Fibroblast of lung (primary cell): ENCODE results near the gene OLA1. TPM values are rescaled to one million over a fixed set of nuclear protein-coding genes. Genes with fewer than 3 reads are reported as not detected.

Experiments used
- DNase-seq, 2 donors: peaks; one replicate each; pipeline versions ENCODE4 v3.0.0 to v3.0.0-alpha.2; 2010; ENCODE audit warnings: low read depth in 2 of 2
- H2AFZ ChIP-seq: 2 replicates; pipeline ENCODE4 v1.5.1; 2012; ENCODE audit warnings: low read length, control low read depth, inconsistent platforms
- H3K27ac ChIP-seq: 2 replicates; pipeline ENCODE4 v1.5.1; 2011; ENCODE audit warnings: low read length, control low read depth; ENCODE audit not compliant: insufficient read depth
- H3K27me3 ChIP-seq: 2 replicates; pipeline ENCODE4 v1.5.1; 2011; ENCODE audit warnings: mild to moderate bottlenecking, low read length; ENCODE audit not compliant: control insufficient read depth, insufficient read depth
- H3K36me3 ChIP-seq: 2 replicates; pipeline ENCODE4 v1.5.1; 2011; ENCODE audit warnings: low read length; ENCODE audit not compliant: control insufficient read depth, insufficient read depth
- H3K4me1 ChIP-seq: 2 replicates; pipeline ENCODE4 v1.5.1; 2011; ENCODE audit warnings: low read length; ENCODE audit not compliant: control insufficient read depth, insufficient read depth; ENCODE audit errors: extremely low read depth
- H3K4me2 ChIP-seq: 2 replicates; pipeline ENCODE4 v1.5.1; 2011; ENCODE audit warnings: low read length, control low read depth; ENCODE audit not compliant: insufficient read depth; ENCODE audit errors: extremely low read depth
- H3K4me3 ChIP-seq, 4 experiments: fragments of 200-600 bp in 1 of 4; sonication (generic) in 1 of 4; replicated peaks in 1 of 4; 2 replicates each; pipeline ENCODE4 v1.5.1; 2011 to 2016; ENCODE audit warnings: low read length in 4 of 4, low read depth in 3 of 4, mild to moderate bottlenecking in 3 of 4, control low read depth in 2 of 4, inconsistent platforms in 1 of 4, mixed read lengths in 1 of 4; ENCODE audit not compliant: insufficient read depth in 1 of 4; ENCODE audit errors: control extremely low read depth in 1 of 4
- H3K79me2 ChIP-seq: 2 replicates; pipeline ENCODE4 v1.5.1; 2012; ENCODE audit warnings: mild to moderate bottlenecking, low read length, inconsistent platforms; ENCODE audit not compliant: control insufficient read depth, insufficient read depth
- H3K9ac ChIP-seq: 2 replicates; pipeline ENCODE4 v1.5.1; 2011; ENCODE audit warnings: mild to moderate bottlenecking, low read length, control low read depth; ENCODE audit not compliant: insufficient read depth
- H3K9me3 ChIP-seq: 2 replicates; pipeline ENCODE4 v1.5.1; 2012; ENCODE audit warnings: low read depth, low read length; ENCODE audit not compliant: control insufficient read depth, insufficient read depth
- H4K20me1 ChIP-seq: 2 replicates; pipeline ENCODE4 v1.5.1; 2011; ENCODE audit warnings: low read length; ENCODE audit not compliant: control insufficient read depth, insufficient read depth; ENCODE audit errors: extremely low read depth
- EZH2 ChIP-seq: IDR thresholded peaks from 2 replicates; pipeline ENCODE4 v1.5.1; 2012; ENCODE audit warnings: low read length, control low read depth, mild to moderate bottlenecking; ENCODE audit errors: missing control alignments
- polyA plus RNA-seq, 2 donors: library from polyadenylated mRNA; depleted of rRNA in 1 of 2; stranded (reverse) in 1 of 2; unstranded in 1 of 2; fragments of >200 nt; gene quantifications; 2 replicates each; pipeline ENCODE4 v1.2.1, GENCODE V29; 2011 to 2012; ENCODE audit warnings: missing spikeins in 1 of 2
- total RNA-seq: library from RNA; depleted of rRNA; stranded (reverse); fragments of >200 nt; gene quantifications from 2 replicates; pipeline ENCODE4 v1.2.1, GENCODE V29; 2014
- TF ChIP-seq, protein P1 (sequence below), 2 donors: IDR thresholded peaks in 1 of 2; conservative IDR thresholded peaks in 1 of 2; 1 replicate in 1 of 2; 2 replicates in 1 of 2; pipeline ENCODE4 v1.5.1; 2011 to 2012; ENCODE audit warnings: low read length in 2 of 2, control low read depth in 1 of 2, inconsistent platforms in 1 of 2, low read depth in 1 of 2, mild to moderate bottlenecking in 1 of 2

Gene OLA1
- total and polyA plus RNA-seq, 2 donors (not counting 1 experiment from before 2014, with no cell fraction given), result 74.3 to 91.4 TPM

DNA sequence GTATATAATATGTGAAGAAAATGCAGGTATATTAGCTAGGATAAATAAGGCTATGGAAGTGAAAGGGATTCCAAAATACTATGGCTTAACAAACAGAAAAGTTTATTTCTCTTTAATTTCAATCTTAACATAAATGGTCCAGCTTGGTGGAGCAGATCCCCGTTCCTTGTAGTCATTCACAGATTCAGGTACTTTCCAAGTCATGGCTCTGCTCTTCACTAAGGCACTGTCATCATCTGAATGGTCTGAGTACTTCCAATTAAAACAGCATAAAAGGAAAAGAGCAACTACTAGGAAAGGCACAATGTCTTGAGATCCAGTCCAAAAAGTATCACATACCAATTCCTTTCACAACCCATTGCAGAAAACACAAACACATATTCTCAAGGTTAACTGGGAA is 63.4 kb downstream of the OLA1 start:
- Histone ChIP-seq H3K27ac (no peak overlapping the region), H3K36me3 (no peaks in the 10 kb centered on the region), H2AFZ (no peak overlapping the region), H3K27me3 (no peaks in the 10 kb centered on the region), H3K9me3 (no peaks in the 10 kb centered on the region), H3K4me1 (no peaks in the 10 kb centered on the region), H3K9ac (no peak overlapping the region), H3K4me2 (no peak overlapping the region), H4K20me1 (no peaks in the 10 kb centered on the region), H3K79me2 (no peaks in the 10 kb centered on the region), H3K4me3 (no peak overlapping the region)
- TF ChIP-seq EZH2, result no peak
- TF ChIP-seq, protein P1, sequence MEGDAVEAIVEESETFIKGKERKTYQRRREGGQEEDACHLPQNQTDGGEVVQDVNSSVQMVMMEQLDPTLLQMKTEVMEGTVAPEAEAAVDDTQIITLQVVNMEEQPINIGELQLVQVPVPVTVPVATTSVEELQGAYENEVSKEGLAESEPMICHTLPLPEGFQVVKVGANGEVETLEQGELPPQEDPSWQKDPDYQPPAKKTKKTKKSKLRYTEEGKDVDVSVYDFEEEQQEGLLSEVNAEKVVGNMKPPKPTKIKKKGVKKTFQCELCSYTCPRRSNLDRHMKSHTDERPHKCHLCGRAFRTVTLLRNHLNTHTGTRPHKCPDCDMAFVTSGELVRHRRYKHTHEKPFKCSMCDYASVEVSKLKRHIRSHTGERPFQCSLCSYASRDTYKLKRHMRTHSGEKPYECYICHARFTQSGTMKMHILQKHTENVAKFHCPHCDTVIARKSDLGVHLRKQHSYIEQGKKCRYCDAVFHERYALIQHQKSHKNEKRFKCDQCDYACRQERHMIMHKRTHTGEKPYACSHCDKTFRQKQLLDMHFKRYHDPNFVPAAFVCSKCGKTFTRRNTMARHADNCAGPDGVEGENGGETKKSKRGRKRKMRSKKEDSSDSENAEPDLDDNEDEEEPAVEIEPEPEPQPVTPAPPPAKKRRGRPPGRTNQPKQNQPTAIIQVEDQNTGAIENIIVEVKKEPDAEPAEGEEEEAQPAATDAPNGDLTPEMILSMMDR (conservative IDR thresholded peaks at IDR 0.05 in 1 of 2, IDR thresholded peaks at IDR 0.05 in 1 of 2; ENCODE audit: low read depth in 1 of 2, low read length in 2 of 2), result no peak
- DNase-seq, result no peak

DNA sequence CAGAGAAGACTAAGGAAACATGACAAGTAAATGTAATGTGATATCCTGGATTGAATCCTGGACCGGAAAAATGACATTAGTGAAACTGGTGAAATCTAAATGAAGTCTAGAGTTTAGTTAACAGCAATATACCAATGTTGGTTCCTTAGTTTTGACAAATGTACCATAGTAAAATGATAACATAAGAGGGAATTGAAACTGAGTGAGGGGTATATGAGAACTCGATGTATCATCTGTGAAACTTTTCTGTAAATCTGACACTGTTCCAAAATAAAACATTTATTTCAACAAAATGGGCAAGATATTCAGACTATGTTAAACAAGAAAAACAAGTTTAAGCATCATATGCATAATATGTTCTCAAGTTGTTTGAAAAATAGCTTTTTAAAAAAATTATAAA is 63.8 kb downstream of the OLA1 start:
- no peaks in the 10 kb centered on the region for H3K4me1 ChIP-seq
- H3K9me3 ChIP-seq, result no peaks in the 10 kb centered on the region
- no peak for DNase-seq
- no peak overlapping the region for H2AFZ ChIP-seq
- H3K36me3 ChIP-seq, result no peaks in the 10 kb centered on the region
- no peaks in the 10 kb centered on the region for H3K27me3 ChIP-seq
- no peak overlapping the region for H3K4me2 ChIP-seq
- no peaks in the 10 kb centered on the region for H4K20me1 ChIP-seq
- H3K4me3 ChIP-seq, result no peak overlapping the region
- no peaks in the 10 kb centered on the region for H3K79me2 ChIP-seq
- TF ChIP-seq, protein P1 (conservative IDR thresholded peaks at IDR 0.05 in 1 of 2, IDR thresholded peaks at IDR 0.05 in 1 of 2; ENCODE audit: low read depth in 1 of 2, low read length in 2 of 2), result no peak
- TF ChIP-seq EZH2, result no peak
- H3K9ac ChIP-seq, result no peak overlapping the region
- no peak overlapping the region for H3K27ac ChIP-seq

DNA sequence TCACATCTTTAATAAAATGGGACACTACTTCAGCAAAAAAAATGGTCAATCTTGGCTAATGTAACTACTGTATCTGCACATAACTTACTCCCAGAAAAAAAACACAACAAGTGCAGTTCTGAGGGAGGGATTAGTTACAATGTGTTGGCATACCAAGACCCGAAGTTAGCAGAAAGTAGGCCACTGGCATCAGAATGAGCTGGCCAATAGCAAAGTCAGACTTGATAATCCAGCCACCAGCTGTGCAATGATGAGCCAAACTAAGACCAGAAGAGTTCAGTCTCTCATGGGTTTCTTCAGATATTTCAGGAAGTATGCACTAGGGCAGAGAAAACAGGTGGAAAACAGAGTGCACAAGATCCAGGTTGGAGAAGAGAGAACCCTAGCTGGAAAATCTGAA is 65.3 kb downstream of the OLA1 start:
- H3K9me3 ChIP-seq, result no peaks in the 10 kb centered on the region
- H3K4me3 ChIP-seq, result no peak overlapping the region
- H3K27me3 ChIP-seq, result no peaks in the 10 kb centered on the region
- H3K36me3 ChIP-seq, result no peaks in the 10 kb centered on the region
- no peak overlapping the region for H3K9ac ChIP-seq
- TF ChIP-seq, protein P1 (conservative IDR thresholded peaks at IDR 0.05 in 1 of 2, IDR thresholded peaks at IDR 0.05 in 1 of 2; ENCODE audit: low read depth in 1 of 2, low read length in 2 of 2), result no peak
- TF ChIP-seq EZH2, result no peak
- H2AFZ ChIP-seq, result no peak overlapping the region
- no peaks in the 10 kb centered on the region for H3K79me2 ChIP-seq
- H3K27ac ChIP-seq, result no peak overlapping the region
- H4K20me1 ChIP-seq, result no peaks in the 10 kb centered on the region
- no peaks in the 10 kb centered on the region for H3K4me1 ChIP-seq
- H3K4me2 ChIP-seq, result no peak overlapping the region
- DNase-seq, result no peak
